ENCODE data around the gene C4orf17. TPM values are rescaled to one million over a fixed set of nuclear protein-coding genes. Genes with fewer than 3 reads are reported as not detected.
"Not testable (repeated sequence)": the region's sequence is repeated elsewhere in the genome, so short reads cannot be mapped to it uniquely, and the experiment has no call there.

Gene C4orf17
- not detected for total RNA-seq

DNA sequence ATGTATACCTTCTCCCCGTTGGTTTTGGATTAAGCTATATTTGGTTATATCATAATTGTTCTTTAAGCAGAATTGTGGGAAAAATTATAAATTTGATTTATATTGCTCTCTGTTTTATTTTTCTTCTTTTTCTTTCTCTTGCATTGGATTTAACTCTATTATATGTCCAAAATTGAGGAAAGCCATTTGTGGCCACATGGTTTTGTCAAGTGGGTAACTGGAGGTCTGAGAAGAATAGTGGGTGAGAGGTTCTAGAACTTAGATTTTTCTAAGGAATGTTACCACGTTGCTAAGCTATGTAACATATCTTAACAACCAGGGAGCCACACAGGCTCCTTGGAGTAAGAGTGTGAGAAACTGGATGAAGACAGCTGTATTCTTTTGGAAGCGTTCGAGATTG is at the start of gene C4orf17:
TSS of gene C4orf17 (plus strand) at position 301 of the 400 bp plus-strand sequence. CDS start 2,061 bp downstream, outside the sequence.
- Mint-ChIP-seq H3K9me3 (peaks cover 4 to 10% of the 10 kb centered on the region in 2 donors), H3K36me3 (peaks cover 8 to 24% of the 10 kb centered on the region in 2 donors), H3K27ac (peak within 1 kb of the TSS in 1 of 2 donors; percentile 62)
- DNase-seq (ENCODE audit: low spot score in 2 of 2): no peak
- ATAC-seq: no peak

DNA sequence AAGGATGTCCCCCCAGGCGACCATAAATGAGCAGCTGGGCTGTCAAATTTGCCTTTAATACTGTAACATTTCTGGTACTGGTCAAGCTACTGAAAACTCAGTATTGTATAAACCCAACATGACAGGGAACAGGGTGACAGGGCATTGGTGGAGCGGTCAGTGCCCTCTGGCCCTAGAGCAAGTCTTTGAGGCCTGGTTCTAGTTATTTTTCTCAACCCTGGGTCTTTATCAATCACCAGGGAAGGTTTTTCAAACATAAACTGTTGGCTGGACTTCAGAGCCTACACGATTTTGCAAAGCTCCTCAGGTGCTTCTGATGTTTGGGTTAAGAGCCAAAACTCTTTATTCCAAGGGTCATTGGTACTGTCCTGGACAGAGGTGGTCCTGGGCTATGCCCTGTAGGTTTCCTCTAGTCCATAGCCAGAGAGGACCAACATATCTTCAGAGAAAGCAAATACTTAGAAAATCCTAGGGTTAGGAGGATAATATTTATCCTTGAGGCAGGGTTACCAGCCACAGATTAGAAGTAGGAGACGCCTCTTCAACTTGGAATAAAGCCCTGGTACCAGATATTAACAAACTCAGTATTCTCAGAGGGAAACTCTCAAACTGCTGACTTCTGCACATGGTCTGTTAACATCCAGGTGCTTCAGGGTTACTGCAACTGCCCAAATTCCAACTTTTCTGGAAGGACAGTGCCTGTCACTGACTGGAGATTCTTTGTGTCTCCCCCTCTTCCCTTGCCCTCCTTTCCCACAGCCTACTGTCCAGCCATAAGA is 49.0 kb upstream of the C4orf17 start:
- DNase-seq (ENCODE audit: low spot score in 2 of 2) (no peak), ATAC-seq (no peak)
- Mint-ChIP-seq H3K36me3 (no peaks in the 10 kb centered on the region), H3K9me3 (no peaks in the 10 kb centered on the region), H3K27ac (no peak overlapping the region)

DNA sequence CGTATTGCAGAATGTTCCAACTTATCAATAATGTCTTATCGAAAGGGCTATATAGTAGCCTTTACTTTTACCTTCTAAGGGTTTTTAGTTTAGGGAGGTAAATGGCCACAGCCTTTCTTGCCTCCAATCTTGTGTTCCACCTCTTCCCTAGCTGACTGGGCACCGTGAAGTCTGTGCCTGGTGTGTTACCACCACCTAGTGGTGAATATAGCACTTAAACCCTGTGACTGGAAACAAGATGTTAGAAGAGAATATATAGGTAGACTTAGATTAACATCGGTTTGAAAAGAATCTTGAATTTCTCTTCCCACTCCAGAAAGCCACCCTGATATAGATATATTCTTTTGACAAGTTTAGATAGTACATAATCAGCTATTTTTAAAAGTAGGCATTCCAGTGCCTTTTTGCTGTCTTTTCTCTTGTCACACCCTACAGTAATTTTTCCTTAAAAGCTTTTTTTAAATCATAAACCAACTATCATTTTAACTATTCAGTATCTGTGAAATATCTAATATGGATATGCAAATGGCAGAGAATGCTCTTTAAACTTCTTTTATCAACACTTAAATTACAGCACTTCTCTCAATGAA is 47.9 kb upstream of the C4orf17 start:
- DNase-seq (ENCODE audit: low spot score in 2 of 2) (peak in 1 of 2 donors; percentile 39), ATAC-seq (peak; percentile 84 to 89)
- Mint-ChIP-seq H3K9me3 (no peaks in the 10 kb centered on the region), H3K27ac (no peak overlapping the region), H3K36me3 (no peaks in the 10 kb centered on the region)

DNA sequence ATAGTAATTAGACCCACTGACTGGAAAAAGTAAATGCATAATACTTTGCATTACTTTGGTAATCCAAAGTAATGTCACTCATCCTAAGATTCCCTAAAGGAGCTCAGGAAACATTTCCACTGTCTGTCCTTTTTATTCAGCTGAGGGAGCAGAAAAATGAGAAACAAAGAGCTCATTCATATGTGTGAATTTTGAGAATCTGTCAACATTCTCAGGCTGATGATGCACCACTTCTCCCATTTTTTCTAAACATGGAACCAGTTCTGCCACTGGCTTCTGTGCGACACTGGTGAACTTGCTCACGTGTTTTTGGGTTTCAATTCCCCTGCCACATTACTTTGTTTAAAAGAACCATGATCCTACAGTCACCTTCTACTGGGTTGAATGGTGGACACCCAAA is 47.3 kb upstream of the C4orf17 start:
- DNase-seq (ENCODE audit: low spot score in 2 of 2): no peak
- no peaks in the 10 kb centered on the region for H3K9me3 Mint-ChIP-seq
- no peak overlapping the region for H3K27ac Mint-ChIP-seq
- no peaks in the 10 kb centered on the region for H3K36me3 Mint-ChIP-seq
- ATAC-seq: no peak

DNA sequence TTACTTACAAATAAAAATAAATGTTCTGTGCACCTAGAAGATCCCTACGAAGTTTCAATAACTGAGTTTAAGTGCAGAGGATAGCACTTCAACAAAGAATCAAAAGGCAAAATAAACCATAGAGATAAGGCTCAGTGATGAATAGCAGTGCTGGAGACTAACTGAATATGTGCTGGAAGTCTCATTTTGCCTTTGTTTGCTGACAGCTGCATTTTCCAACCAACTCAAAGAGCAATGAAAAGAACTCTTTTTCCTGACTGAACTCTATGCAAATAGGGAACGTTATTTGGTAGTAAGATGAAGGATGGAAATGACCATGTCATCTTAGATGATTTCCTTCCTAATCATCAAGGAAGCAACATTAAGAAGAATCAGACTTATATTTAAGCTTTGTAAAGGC is 42.9 kb upstream of the C4orf17 start:
- ATAC-seq (no peak), DNase-seq (ENCODE audit: low spot score in 2 of 2) (no peak)
- Mint-ChIP-seq H3K9me3 (no peaks in the 10 kb centered on the region), H3K36me3 (no peaks in the 10 kb centered on the region), H3K27ac (no peak overlapping the region)

DNA sequence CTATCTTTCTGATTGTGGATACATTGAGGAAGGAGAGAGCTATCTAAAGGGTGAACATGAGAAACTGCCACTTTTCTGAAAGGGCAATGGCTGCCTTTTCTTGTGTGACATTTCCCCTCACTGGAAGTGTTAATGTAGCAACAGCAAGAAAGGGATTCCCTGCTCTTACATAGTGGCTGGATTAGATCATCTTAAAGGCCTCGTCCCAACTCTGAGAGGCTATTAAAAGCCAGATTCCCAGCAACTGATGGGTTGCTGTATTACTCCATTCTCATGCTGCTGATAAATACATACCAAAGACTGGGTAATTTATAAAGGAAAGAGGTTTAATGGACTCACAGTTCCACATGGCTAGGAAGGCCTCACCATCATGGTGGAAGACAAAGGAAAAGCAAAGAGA is 41.9 kb upstream of the C4orf17 start:
- H3K27ac Mint-ChIP-seq: no peak overlapping the region
- DNase-seq (ENCODE audit: low spot score in 2 of 2) (no peak), ATAC-seq (no peak)
- H3K36me3 Mint-ChIP-seq: no peaks in the 10 kb centered on the region
- no peaks in the 10 kb centered on the region for H3K9me3 Mint-ChIP-seq

DNA sequence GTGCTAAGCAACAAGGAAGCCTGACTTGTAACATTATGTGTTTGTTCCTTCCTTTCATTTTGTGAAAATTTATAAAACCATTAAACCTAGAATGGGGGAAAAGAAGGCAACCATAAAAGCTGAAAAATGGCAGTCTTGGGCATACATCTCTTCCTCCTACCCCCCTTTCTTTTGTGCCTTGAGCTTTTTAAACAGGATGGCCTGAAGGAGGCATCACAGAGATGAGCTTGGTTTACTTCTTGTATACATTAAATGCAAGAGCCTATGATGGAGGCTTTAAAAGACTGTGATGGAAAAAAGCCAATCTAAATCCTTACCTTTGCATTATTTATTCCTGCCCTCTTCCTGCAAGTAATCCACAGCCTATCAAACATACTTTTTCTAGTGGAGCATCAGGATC is 39.5 kb upstream of the C4orf17 start:
- Mint-ChIP-seq H3K36me3 (no peaks in the 10 kb centered on the region), H3K27ac (no peak overlapping the region), H3K9me3 (no peaks in the 10 kb centered on the region)
- ATAC-seq: no peak
- DNase-seq (ENCODE audit: low spot score in 2 of 2): no peak

DNA sequence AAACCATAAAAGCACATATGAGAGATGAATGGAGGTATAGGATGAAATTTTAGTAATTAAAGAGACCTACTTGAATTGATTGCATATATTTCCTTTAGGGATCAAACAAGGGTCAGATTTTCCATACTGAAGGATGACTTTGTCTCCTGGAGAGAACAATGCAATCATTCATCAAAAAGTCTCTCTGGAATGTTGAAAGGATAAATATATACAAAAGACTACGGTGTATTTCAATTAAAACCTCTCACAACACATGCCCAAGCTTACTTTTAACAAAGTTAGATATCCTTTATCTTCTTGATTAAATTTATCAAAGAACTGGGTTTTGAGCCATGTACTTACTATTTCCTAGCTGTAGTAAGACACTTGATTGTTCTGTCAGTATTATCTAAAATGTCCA is 38.9 kb upstream of the C4orf17 start:
- H3K36me3 Mint-ChIP-seq: no peaks in the 10 kb centered on the region
- ATAC-seq: no peak
- no peak for DNase-seq (ENCODE audit: low spot score in 2 of 2)
- no peak overlapping the region for H3K27ac Mint-ChIP-seq
- no peaks in the 10 kb centered on the region for H3K9me3 Mint-ChIP-seq

DNA sequence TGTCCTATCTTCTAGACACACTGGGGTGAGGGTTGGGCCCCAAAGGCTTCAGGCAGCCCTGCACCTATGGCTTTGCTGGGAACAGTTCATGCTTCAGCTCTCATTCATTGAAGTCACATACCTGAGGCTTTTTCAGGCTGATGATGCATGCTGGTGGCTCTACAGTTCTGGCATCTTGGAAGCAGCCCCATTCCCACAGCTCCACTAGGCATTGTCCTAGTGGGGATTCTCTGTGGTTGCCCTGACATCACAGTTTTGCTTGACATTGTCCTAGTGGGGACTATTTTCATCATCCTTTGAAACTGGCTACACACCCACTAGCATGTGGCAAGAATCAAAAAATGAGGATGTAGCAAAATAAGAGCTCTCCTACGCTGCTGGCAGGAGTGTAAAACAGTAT is 37.7 kb upstream of the C4orf17 start:
- no peak overlapping the region for H3K27ac Mint-ChIP-seq
- no peaks in the 10 kb centered on the region for H3K36me3 Mint-ChIP-seq
- DNase-seq (ENCODE audit: low spot score in 2 of 2) (no peak), ATAC-seq (no peak)
- H3K9me3 Mint-ChIP-seq: no peaks in the 10 kb centered on the region

DNA sequence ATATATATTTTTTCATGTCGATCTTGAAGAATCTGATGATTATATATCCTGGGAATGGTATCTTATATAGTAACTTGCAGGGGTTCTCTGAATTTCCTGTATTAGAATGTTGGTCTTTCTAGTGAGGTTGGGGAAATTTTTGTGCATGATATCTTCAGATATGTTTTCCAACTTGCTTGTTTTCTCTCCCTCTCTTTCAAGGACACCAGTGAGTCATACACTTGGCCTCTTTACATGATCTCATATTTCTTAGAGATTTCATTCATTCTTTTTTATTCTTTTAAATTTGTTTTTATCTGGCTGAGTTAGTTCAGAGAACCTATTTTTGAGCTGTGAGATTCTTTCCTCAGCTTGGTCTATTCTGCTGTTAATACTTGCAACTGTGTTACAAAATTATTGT is 27.2 kb upstream of the C4orf17 start:
- Mint-ChIP-seq H3K36me3 (peaks cover 12 to 33% of the 10 kb centered on the region in 2 donors), H3K27ac (no peak overlapping the region), H3K9me3 (peaks cover 22 to 31% of the 10 kb centered on the region in 2 donors)
- ATAC-seq: no peak
- DNase-seq (ENCODE audit: low spot score in 2 of 2): no peak

DNA sequence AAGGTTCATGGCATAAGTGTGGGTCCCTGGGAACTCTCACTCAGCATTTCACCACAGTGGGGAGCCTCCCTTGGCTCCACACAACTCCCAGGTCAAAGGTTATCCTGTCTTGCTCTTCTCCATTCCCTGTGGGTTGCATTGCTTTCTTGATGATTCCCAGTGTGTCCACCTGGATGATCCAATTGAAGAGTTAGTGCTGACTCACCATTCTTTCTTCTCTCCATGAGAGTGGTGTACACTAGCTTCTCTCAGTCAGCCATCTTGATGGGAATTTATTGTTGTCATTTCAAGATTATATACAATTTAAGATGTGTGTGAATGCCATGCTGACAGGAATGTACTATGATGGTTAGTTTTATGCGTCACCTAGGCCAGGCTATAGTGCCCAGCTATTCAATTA is 25.6 kb upstream of the C4orf17 start:
- Mint-ChIP-seq H3K9me3 (peaks cover 24 to 31% of the 10 kb centered on the region in 2 donors), H3K36me3 (peaks cover 12 to 41% of the 10 kb centered on the region in 2 donors), H3K27ac (no peak overlapping the region)
- ATAC-seq (no peak), DNase-seq (ENCODE audit: low spot score in 2 of 2) (no peak)

DNA sequence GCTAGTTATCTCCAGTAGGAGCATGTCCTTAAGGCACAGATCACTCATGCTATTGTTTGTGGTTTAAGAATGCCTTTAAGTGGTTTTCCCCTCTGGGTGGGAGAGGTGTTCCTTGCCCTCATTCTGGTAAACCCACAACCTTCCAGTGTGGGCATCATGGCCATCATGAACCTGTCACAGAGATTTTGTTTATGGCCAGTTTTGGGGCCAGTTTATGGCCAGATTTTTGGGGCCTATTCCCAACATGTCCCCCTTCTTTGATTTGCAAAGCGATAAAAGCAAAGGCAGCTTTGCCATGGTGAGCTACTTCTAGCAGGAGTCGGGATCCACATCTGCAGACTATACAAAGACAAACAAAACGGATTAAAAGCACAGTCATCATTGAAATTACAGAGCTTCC is 24.2 kb upstream of the C4orf17 start:
- H3K9me3 Mint-ChIP-seq: peaks cover 28 to 31% of the 10 kb centered on the region in 2 donors
- H3K27ac Mint-ChIP-seq; DNase-seq (ENCODE audit: low spot score in 2 of 2); ATAC-seq: not testable (repeated sequence)
- peaks cover 12 to 44% of the 10 kb centered on the region in 2 donors for H3K36me3 Mint-ChIP-seq

DNA sequence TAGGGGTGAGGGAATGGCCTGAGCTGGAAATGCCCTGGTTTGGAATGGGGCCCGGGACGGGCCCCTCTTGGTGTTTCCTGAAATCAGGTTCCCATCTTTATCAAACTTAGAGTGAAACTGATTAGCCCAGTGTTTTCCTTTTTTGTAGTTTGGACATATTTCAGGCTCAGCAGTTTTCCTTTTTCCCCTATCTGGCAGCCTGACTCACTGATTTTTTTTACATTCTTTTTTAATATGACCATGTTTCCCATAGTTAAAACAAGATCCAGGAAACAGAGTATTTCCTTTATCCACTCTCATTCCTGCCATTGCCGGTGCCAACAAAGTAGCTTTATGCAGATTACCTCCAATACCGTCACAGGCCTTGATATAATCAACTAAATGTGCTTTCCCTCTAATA is 20.5 kb upstream of the C4orf17 start:
- H3K9me3 Mint-ChIP-seq: peaks cover 34 to 37% of the 10 kb centered on the region in 2 donors

DNA sequence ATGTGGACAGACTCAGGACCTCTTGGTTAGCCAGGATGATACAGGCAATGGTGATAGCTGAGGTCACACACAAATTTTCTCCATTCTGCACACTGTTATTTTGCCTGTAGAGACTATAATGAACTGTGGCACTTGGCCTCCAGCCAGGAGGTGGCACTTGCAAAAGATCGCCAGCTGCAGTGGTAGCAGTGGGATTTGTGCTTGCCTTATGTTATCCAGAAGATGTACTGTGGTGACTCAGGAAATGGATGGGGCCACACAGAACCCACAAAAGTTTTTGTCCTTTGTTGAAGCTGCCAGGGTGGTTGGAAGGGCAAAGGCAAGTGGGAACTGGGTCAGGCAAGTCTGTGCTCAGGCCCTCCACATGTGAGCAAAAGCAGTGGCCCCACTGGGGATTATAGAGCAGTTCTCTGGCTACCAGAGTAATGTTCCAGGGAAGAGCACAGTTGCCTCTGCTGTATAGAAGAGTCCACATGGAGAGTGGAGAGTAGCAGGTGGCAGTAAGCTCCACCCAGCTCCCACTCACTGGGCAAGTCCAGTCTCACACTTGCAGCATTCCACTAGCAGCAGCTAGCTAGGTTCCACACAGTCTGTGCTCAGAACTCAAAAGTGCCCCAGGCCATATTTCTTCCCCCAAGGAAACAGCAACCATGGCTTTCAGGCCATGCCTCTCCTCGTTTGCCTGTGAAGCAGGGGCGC is 5.9 kb upstream of the C4orf17 start:
- Mint-ChIP-seq H3K27ac (peak overlapping the region in 1 of 2 donors; percentile 67), H3K36me3 (peaks cover 8 to 25% of the 10 kb centered on the region in 2 donors), H3K9me3 (peaks cover 4 to 11% of the 10 kb centered on the region in 2 donors)
- ATAC-seq: no peak
- DNase-seq (ENCODE audit: low spot score in 2 of 2): no peak

More for the DNA sequence above, 20.5 kb upstream of the C4orf17 start:
- Mint-ChIP-seq H3K27ac (no peak overlapping the region), H3K36me3 (peaks cover 30 to 70% of the 10 kb centered on the region in 2 donors)
- DNase-seq (ENCODE audit: low spot score in 2 of 2): no peak
- ATAC-seq: no peak

DNA sequence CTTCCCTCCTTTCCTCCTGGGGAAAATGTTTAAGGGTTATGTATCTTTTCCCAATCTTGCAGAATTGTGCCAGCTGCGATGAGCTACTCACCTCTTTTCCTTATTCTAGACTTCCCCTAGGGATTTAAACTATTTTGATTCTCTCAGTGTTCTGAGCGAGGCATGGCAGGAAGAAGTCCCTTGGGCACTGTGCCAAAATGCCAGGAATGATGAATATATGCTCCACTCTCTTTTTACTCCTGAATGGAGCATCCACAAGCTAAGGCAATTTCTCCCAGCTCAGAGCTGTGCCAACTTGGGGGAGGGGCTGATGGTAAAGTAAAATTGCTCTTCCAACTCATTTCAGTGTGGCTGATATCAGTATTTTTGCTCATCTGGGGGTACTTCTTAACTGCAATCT is 4.0 kb upstream of the C4orf17 start:
- H3K27ac Mint-ChIP-seq: peak overlapping the region; percentile 50 to 67

DNA sequence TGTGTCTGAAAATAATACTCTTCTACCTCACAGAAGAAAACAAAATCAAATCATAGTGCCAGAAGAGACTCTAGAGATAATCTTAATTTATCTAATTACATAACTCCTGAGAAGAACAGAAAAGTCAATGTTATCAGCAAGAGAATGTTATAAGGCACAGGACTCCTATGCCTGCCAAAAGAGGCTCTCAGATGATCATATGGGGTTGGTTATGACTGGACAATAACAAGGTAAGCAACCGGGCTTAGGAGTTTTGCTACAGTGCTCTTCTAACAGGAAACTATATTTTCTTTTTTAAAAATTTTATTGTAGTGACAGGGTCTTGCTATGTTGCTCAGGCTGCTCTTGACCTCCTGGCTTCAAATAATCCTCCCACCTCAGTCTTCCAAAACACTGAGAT is 3.5 kb upstream of the C4orf17 start:
- ATAC-seq: peak; percentile 51 to 79
- peak overlapping the region; percentile 50 to 67 for H3K27ac Mint-ChIP-seq
- peaks cover 8 to 26% of the 10 kb centered on the region in 2 donors for H3K36me3 Mint-ChIP-seq
- DNase-seq (ENCODE audit: low spot score in 2 of 2): no peak
- peaks cover 4 to 12% of the 10 kb centered on the region in 2 donors for H3K9me3 Mint-ChIP-seq

More for the DNA sequence above, 4.0 kb upstream of the C4orf17 start:
- ATAC-seq (no peak), DNase-seq (ENCODE audit: low spot score in 2 of 2) (no peak)
- peaks cover 4 to 12% of the 10 kb centered on the region in 2 donors for H3K9me3 Mint-ChIP-seq
- peaks cover 8 to 26% of the 10 kb centered on the region in 2 donors for H3K36me3 Mint-ChIP-seq

DNA sequence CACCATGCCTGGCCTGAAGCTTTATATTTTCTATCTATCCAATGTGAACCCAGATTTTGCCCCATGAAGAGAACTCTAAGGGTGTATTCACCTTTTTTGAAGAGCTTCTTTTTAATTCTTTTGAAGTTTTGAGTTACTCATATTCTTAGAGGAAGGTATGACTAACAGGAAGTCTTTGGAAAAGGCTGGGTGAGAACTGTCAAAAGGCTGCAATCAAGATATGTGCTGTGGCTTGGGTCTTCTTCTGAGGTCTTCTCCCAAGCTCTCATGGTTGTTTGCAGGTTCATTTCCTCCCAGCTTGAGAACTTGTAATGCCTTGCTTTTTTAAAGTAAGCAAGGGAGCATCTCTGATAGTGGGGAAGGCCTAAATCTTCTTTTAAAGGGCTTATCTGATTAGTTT is 3.1 kb upstream of the C4orf17 start:
- Mint-ChIP-seq H3K27ac (peak overlapping the region; percentile 50 to 67), H3K36me3 (peaks cover 8 to 26% of the 10 kb centered on the region in 2 donors), H3K9me3 (peaks cover 4 to 12% of the 10 kb centered on the region in 2 donors)
- ATAC-seq (peak; percentile 96 to 98), DNase-seq (ENCODE audit: low spot score in 2 of 2) (peak in 1 of 2 donors; percentile 21)

Data from activated naive CD4-positive, alpha-beta T cell treated with anti-CD3 and anti-CD28 coated beads, Interleukin-2, amount 50 U/mL, for 72 hours (primary cell).